ENCODE data around the gene PLCB1. TPM values are rescaled to one million over a fixed set of nuclear protein-coding genes. Genes with fewer than 3 reads are reported as not detected.

Gene PLCB1
- total RNA-seq, 1 experiment from 2014 or later = 6.8 TPM

GRCh38 chr20:8249634-8250033, 117.6 kb downstream of the PLCB1 start:
- no peak for DNase-seq (ENCODE audit: low spot score)
- Histone ChIP-seq H3K4me1 (ENCODE audit: insufficient read depth, low read length, poor library complexity, severe bottlenecking) (no peaks in the 10 kb centered on the region), H3K27me3 (replicated peaks; ENCODE audit: insufficient read depth, low read depth, low read length, poor library complexity) (no peaks in the 10 kb centered on the region), H3K27ac (ENCODE audit: low read depth, low read length, poor library complexity, severe bottlenecking) (no peak overlapping the region), H3K4me3 (ENCODE audit: low read depth, low read length, poor library complexity, severe bottlenecking) (no peak overlapping the region), H3K36me3 (ENCODE audit: insufficient read depth, low read length, poor library complexity, severe bottlenecking) (no peaks in the 10 kb centered on the region), H3K9me3 (ENCODE audit: low read depth, low read length, poor library complexity, severe bottlenecking) (no peaks in the 10 kb centered on the region)
- intact Hi-C loops (cut with micrococcal nuclease; ENCODE audit: unreplicated experiment) = no loop called here
- CTCF ChIA-PET = no interaction called here
- POLR2A ChIA-PET (ENCODE audit: low non-redundant PET) = no interaction called here
- no peak for TF ChIP-seq CTCF (conservative IDR thresholded peaks at IDR 0.05; ENCODE audit: low read depth, low read length)
- TF ChIP-seq EZH2 (IDR thresholded peaks at IDR 0.05; ENCODE audit: borderline replicate concordance, low read depth, low read length, poor library complexity, severe bottlenecking) = no peak
- no TSS peak for BruUV-seq (replicated peaks)

- BruUV-seq (replicated peaks) = no TSS peak
- no peak for DNase-seq (ENCODE audit: low spot score)
- Histone ChIP-seq H3K36me3 (ENCODE audit: insufficient read depth, low read length, poor library complexity, severe bottlenecking) (no peaks in the 10 kb centered on the region), H3K4me1 (ENCODE audit: insufficient read depth, low read length, poor library complexity, severe bottlenecking) (no peaks in the 10 kb centered on the region), H3K9me3 (ENCODE audit: low read depth, low read length, poor library complexity, severe bottlenecking) (no peaks in the 10 kb centered on the region), H3K27me3 (replicated peaks; ENCODE audit: insufficient read depth, low read depth, low read length, poor library complexity) (no peaks in the 10 kb centered on the region), H3K4me3 (ENCODE audit: low read depth, low read length, poor library complexity, severe bottlenecking) (no peak overlapping the region), H3K27ac (ENCODE audit: low read depth, low read length, poor library complexity, severe bottlenecking) (no peak overlapping the region)
- ChIA-PET POLR2A (ENCODE audit: low non-redundant PET) (no interaction called here), CTCF (no interaction called here)
- TF ChIP-seq CTCF (conservative IDR thresholded peaks at IDR 0.05; ENCODE audit: low read depth, low read length) (no peak), EZH2 (IDR thresholded peaks at IDR 0.05; ENCODE audit: borderline replicate concordance, low read depth, low read length, poor library complexity, severe bottlenecking) (no peak)
- intact Hi-C loops (cut with micrococcal nuclease; ENCODE audit: unreplicated experiment) = no loop called here
Observed at GRCh38 chr20:8250539-8251200, 118.6 kb downstream of the PLCB1 start.

- intact Hi-C loops (cut with micrococcal nuclease; ENCODE audit: unreplicated experiment) = no loop called here
- no peaks in the 10 kb centered on the region for H3K36me3 ChIP-seq (ENCODE audit: insufficient read depth, low read length, poor library complexity, severe bottlenecking)
- no peaks in the 10 kb centered on the region for H3K27me3 ChIP-seq (replicated peaks; ENCODE audit: insufficient read depth, low read depth, low read length, poor library complexity)
- TF ChIP-seq EZH2 (IDR thresholded peaks at IDR 0.05; ENCODE audit: borderline replicate concordance, low read depth, low read length, poor library complexity, severe bottlenecking) (no peak), CTCF (conservative IDR thresholded peaks at IDR 0.05; ENCODE audit: low read depth, low read length) (no peak)
- H3K9me3 ChIP-seq (ENCODE audit: low read depth, low read length, poor library complexity, severe bottlenecking) = no peaks in the 10 kb centered on the region
- no peaks in the 10 kb centered on the region for H3K4me1 ChIP-seq (ENCODE audit: insufficient read depth, low read length, poor library complexity, severe bottlenecking)
- H3K4me3 ChIP-seq (ENCODE audit: low read depth, low read length, poor library complexity, severe bottlenecking) = no peak overlapping the region
- no peak for DNase-seq (ENCODE audit: low spot score)
- no peak overlapping the region for H3K27ac ChIP-seq (ENCODE audit: low read depth, low read length, poor library complexity, severe bottlenecking)
- ChIA-PET CTCF (no interaction called here), POLR2A (ENCODE audit: low non-redundant PET) (no interaction called here)
- no TSS peak for BruUV-seq (replicated peaks)
Observed at GRCh38 chr20:8251201-8251575, 119.1 kb downstream of the PLCB1 start.
